Measurements from ENCODE around the gene NDUFAF5. TPM values are rescaled to one million over a fixed set of nuclear protein-coding genes. Genes with fewer than 3 reads are reported as not detected.

NDUFAF5 gene
- total and polyA plus RNA-seq, 2 of the 8 experiments (the other 6 are each of a cell fraction or from before 2014, with no cell fraction given): 11.8 to 32.3 TPM

DNA sequence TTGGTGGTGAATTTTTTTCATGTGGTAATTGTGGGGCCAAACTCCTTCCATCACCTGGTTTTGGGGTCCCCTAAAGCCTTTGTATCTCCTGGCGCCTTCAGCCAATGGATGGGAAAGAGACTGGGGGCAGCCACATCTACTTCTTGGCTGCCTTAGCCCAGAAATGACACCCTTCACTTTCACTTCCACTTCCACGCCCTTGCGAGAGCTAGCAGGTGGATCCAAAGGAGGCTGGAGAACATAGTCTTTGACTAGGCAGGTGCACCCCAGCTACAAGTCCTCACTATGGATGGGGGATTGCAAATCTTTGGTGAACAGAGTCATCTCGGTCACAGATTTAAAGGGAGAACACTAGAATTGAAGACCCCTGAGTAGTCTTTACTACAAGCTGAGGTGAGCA is 70.8 kb downstream of the NDUFAF5 start:
- H3K18ac ChIP-seq (ENCODE audit: extremely low read depth, low read length): no peak overlapping the region
- no peak overlapping the region for H2BK120ac ChIP-seq (replicated peaks; ENCODE audit: low read depth, low read length)
- H3K27ac ChIP-seq (ENCODE audit: low read depth, low read length): no peak overlapping the region
- H3K4me3 ChIP-seq (ENCODE audit: extremely low read depth in 1 of 4, insufficient read depth in 2 of 4, low read depth in 3 of 4, low read length in 4 of 4): no peak overlapping the region
- no peak overlapping the region for H2BK15ac ChIP-seq (ENCODE audit: low read length)
- H3K36me3 ChIP-seq (ENCODE audit: control insufficient read depth in 2 of 4, insufficient read depth in 4 of 4, low read length in 3 of 4): no peaks in the 10 kb centered on the region
- DNase-seq (ENCODE audit: low read depth in 1 of 2, low spot score in 2 of 2) (no peak), FAIRE-seq (no peak)
- H2BK20ac ChIP-seq (ENCODE audit: low read length): no peak overlapping the region
- no peak overlapping the region for H2AK5ac ChIP-seq (ENCODE audit: low read depth, low read length)
- no peak overlapping the region for H2AFZ ChIP-seq (ENCODE audit: low read length)
- no peaks in the 10 kb centered on the region for H3K23me2 ChIP-seq (ENCODE audit: low read depth, low read length)
- H4K20me1 ChIP-seq (replicated peaks in 1 of 2; ENCODE audit: control insufficient read depth in 1 of 2, insufficient read depth in 2 of 2, low read length in 2 of 2): no peaks in the 10 kb centered on the region
- H2BK12ac ChIP-seq (ENCODE audit: low read depth, low read length): no peak overlapping the region
- no peaks in the 10 kb centered on the region for H3K27me3 ChIP-seq (replicated peaks in 1 of 4; ENCODE audit: control insufficient read depth in 3 of 4, extremely low read depth in 1 of 4, insufficient read depth in 3 of 4, low read length in 3 of 4)
- no peak overlapping the region for H4K5ac ChIP-seq (ENCODE audit: insufficient read length, low read depth, low read length)
- H3K4me1 ChIP-seq (replicated peaks in 1 of 4; ENCODE audit: control insufficient read depth in 3 of 4, insufficient read depth in 4 of 4, low read length in 3 of 4): no peaks in the 10 kb centered on the region
- H4K8ac ChIP-seq (ENCODE audit: extremely low read depth, insufficient read depth, low read length): no peak overlapping the region
- ChIA-PET POLR2A (ENCODE audit: partially characterized antibody) (no interaction called here), CTCF (ENCODE audit: partially characterized antibody) (interaction anchor here (1.6 kb wide), 1 partner anchor 36 kb away, joined by 7 read pairs; no protein-coding TSS in a partner anchor)
- H3K14ac ChIP-seq (ENCODE audit: insufficient read length): no peak overlapping the region
- 96% methylated on average over 4 of the region's 4 CpGs; no CpG with 5 or more reads in 1 of the 2 experiments for WGBS, 2 experiments (ENCODE audit: extremely low coverage in 1 of 2, insufficient coverage in 1 of 2, insufficient read length in 1 of 2, insufficient replicate concordance in 2 of 2, low coverage in 1 of 2, low lambda C conversion rate in 2 of 2, missing lambda C conversion rate in 1 of 2)
- no peak overlapping the region for H2BK5ac ChIP-seq (ENCODE audit: low read depth, low read length)
- no peak overlapping the region for H3K9ac ChIP-seq (replicated peaks in 1 of 4; ENCODE audit: extremely low read depth in 1 of 4, low read depth in 3 of 4, low read length in 3 of 4)
- no peak overlapping the region for H4K91ac ChIP-seq (replicated peaks; ENCODE audit: insufficient read length, low read length)
- H3K79me1 ChIP-seq (ENCODE audit: low read depth, low read length): no peaks in the 10 kb centered on the region
- no peak overlapping the region for H3K4me2 ChIP-seq (ENCODE audit: insufficient read depth in 1 of 2, low read depth in 2 of 2, low read length in 2 of 2)
- no peak overlapping the region for H3K4ac ChIP-seq (replicated peaks; ENCODE audit: insufficient read length, low read depth, low read length)
- H3K9me3 ChIP-seq (ENCODE audit: insufficient read depth in 2 of 2, low read depth in 1 of 2, low read length in 1 of 2): no peaks in the 10 kb centered on the region
- H3K79me2 ChIP-seq (ENCODE audit: control insufficient read depth in 1 of 2, insufficient read depth in 2 of 2, low read length in 2 of 2): no peaks in the 10 kb centered on the region
- H3K56ac ChIP-seq (replicated peaks; ENCODE audit: insufficient read length, low read depth, low read length): no peak overlapping the region
- no peak overlapping the region for H3K23ac ChIP-seq (ENCODE audit: insufficient read length)
- TF ChIP-seq EP300 (IDR thresholded peaks at IDR 0.05; ENCODE audit: borderline replicate concordance in 1 of 2, low read depth in 2 of 2, low read length in 2 of 2) (no peak), MAFK (IDR thresholded peaks at IDR 0.05; ENCODE audit: low read depth, low read length) (no peak), NRF1 (IDR thresholded peaks at IDR 0.05; ENCODE audit: low read depth, low read length) (no peak), SIX5 (IDR thresholded peaks at IDR 0.05; ENCODE audit: low read depth, low read length) (no peak), RAD21 (IDR thresholded peaks at IDR 0.05 in 1 of 2, conservative IDR thresholded peaks at IDR 0.05 in 1 of 2; ENCODE audit: low read depth in 2 of 2, low read length in 2 of 2) (no peak), CHD2 (IDR thresholded peaks at IDR 0.05; ENCODE audit: low read length) (no peak), BACH1 (IDR thresholded peaks at IDR 0.05; ENCODE audit: low read length) (no peak), KDM5A (IDR thresholded peaks at IDR 0.05; ENCODE audit: low read length) (no peak), GABPA (IDR thresholded peaks at IDR 0.05; ENCODE audit: borderline replicate concordance, insufficient read depth, low read length) (no peak), KDM1A (IDR thresholded peaks at IDR 0.05; ENCODE audit: borderline replicate concordance, low read length) (no peak), SAP30 (IDR thresholded peaks at IDR 0.05; ENCODE audit: insufficient read depth, insufficient replicate concordance, low read length) (no peak), RXRA (IDR thresholded peaks at IDR 0.05; ENCODE audit: insufficient read depth, low read depth, low read length) (no peak), RBBP5 (IDR thresholded peaks at IDR 0.05; ENCODE audit: borderline replicate concordance, low read depth, low read length) (no peak), YY1 (IDR thresholded peaks at IDR 0.05; ENCODE audit: low read depth, low read length) (no peak), BCL11A (IDR thresholded peaks at IDR 0.05; ENCODE audit: low read depth in 2 of 2, low read length in 2 of 2) (no peak)
